ENCODE measurements around the gene NISCH.
A peak's percentile ranks its signal among the peaks of the same experiment; 100 is the strongest.

Gene NISCH

DNA sequence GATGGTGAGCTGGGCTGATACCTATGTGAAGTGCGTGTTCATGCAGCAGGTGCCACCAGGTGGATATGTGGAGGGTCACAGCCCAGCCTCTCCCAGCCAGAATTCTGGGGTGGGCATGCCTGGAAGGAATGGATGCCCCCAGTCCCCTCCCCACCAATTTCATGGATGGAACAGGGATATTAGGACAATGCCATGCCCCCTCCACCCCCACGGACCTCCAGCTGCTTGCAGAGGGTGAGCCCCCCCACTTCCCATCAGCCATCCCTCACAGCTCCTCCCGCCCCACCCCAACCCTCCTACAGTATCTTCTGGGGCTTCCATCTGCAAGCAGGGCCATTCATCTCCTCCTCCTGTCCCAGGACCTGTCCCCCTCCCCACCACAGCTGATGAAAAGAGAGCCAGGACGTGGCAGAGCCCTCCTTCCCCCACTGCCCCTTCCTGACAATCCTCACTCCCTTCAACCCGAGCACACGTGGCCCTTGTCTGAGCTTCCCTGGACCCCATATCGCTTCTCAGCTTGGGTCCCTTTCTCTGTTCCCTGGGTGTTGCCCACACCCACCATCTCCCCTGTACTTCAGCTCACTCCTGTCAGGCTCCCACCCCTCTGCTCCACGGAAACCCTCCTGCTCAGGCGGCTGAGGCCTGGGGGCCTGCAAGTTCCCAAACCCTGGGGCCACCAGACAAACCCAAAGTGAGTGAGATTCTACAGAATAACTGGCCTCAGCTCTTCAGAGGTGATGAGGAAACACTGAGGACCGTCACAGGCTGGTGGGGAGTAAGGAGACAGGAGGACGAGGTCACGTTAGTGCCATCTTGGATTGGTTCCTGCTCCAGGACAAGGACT is 7.7 kb upstream of the NISCH start:
- DNase-seq (ENCODE audit: low spot score): no peak

GRCh38 chr3:52450489-52451236 is 4.7 kb upstream of the NISCH start:
- DNase-seq (ENCODE audit: low spot score): no peak

GRCh38 chr3:52451237-52452083 is 3.9 kb upstream of the NISCH start:
- DNase-seq (ENCODE audit: low spot score): no peak

DNA sequence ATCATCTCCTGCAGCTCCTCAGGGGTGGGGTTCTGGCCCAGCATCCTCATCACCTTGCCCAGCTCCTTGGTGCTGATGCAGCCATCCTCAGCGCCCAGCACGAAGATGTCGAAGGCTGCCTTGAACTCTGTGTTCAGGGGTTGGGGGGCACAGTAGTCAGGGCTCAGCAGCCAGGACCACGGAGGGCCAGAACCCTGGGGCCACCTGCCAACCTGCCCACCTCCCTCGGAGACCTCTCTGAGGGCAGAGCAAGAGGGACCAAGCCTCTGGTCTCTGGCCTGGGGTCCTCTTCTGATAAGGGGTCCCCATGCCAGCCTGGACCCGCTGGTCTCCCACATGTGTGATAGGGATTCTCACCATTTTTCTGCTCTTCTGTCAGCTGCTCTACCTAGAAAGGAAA is 3.3 kb upstream of the NISCH start:
- no peak for DNase-seq (ENCODE audit: low spot score)

GRCh38 chr3:52452570-52453221 is 2.7 kb upstream of the NISCH start:
- no peak for DNase-seq (ENCODE audit: low spot score)

GRCh38 chr3:52453496-52454249 is 1.7 kb upstream of the NISCH start, which contains the start of gene TNNC1:
Gene TNNC1, minus strand, starts transcription at chr3:52454041. Its CDS starts 26 bp downstream, at chr3:52454015.
- no peak for DNase-seq (ENCODE audit: low spot score)

- DNase-seq (ENCODE audit: low spot score): no peak
These were observed 1.0 kb upstream of the NISCH start for GRCh38 chr3:52454250-52454937.

- DNase-seq (ENCODE audit: low spot score): no peak
These were observed 494 bp upstream of the NISCH start for GRCh38 chr3:52454938-52455282.

- no peak for DNase-seq (ENCODE audit: low spot score)
These were observed 880 bp downstream of the NISCH start for GRCh38 chr3:52456169-52456799.

DNA sequence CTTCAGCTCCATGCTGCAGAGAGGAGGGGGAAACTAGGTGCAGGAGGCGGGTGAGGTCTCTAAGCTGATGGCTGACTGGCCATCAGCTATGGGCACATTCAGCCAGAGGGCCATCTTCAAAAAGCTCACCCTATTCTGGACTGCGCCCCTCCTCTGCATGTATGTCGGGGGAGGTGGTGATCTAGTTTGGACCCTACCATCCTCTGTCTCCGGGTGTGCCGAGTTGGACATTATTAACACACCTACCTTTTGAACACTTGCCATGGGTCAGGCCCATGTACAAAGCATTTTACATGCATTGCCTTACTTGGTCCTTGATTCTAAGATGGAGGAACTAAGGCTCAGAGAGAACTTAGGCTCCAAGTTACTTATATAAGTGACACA is 1.4 kb downstream of the NISCH start:
- no peak for DNase-seq (ENCODE audit: low spot score)

DNA sequence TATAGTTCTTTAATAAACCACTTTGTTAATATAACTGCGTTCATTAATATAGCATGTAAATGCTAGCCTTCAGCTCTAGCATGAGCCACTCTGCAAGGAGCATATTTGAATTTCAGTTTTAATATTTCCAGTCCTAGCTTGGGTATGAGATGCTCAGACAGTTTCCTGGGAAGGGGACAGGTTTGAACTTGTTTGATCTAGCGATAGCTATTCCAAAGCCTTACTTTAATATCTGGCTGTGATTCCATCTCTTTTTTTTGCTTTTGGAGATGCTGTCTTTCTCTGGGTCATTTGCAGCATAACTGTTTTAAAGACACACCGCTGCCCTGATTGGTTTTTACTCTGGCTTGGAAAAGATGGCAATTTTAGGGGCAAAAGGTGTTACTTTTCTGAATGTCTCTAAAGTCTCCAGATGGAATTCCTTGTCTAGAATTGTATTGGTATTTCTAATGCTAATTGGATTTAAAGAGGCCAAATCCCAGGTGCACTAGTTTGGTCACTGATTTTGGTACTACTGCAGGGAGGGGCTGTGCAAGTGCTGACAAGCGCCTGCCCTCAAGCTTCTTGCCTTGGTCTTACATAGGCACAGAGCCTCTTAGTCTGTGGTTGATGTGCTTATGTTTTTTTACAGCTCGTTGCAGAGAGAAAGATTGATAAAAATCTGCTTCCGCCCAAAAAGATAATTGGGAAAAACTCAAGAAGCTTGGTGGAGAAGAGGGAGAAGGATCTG is 2.8 kb downstream of the NISCH start:
- no peak for DNase-seq (ENCODE audit: low spot score)

DNA sequence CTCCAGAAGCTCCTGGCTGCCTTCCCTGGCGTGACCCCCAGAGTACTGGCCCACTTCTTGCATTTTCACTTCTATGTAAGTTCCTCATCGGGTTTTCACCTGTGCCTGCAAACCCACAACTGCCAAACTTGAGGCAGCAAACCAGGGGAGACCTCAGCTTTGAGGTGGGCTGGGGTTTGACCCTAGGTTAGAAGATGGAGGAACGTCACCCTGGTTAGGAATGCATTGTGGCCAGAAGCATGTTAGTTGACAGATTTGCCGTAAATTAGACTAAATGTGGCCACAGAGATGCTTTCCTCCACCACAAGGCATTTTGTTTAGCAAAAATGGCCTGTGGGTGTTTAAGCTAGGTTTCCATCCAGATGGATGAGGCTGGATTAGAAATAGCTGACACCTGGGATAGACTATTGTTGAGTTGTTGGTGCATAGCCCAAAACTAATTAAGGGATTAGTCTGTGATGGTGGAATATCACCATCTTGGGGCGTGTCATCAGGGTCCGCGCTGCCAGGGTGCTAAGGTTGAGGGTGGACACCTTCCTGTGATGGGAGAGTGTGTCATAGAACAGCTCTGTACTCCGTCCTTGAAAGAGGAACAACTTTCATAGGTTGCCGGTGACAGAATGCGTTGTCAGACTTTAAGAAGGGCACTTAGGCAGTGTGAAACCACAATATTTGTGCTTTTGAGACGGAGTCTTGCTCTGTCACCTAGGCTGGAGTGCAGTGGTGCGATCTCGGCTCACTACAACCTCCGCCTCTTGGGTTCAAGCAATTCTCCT is 3.6 kb downstream of the NISCH start:
- DNase-seq (ENCODE audit: low spot score): no peak

GRCh38 chr3:52461874-52462273 is 6.5 kb downstream of the NISCH start:
- no peak for DNase-seq (ENCODE audit: low spot score)

DNA sequence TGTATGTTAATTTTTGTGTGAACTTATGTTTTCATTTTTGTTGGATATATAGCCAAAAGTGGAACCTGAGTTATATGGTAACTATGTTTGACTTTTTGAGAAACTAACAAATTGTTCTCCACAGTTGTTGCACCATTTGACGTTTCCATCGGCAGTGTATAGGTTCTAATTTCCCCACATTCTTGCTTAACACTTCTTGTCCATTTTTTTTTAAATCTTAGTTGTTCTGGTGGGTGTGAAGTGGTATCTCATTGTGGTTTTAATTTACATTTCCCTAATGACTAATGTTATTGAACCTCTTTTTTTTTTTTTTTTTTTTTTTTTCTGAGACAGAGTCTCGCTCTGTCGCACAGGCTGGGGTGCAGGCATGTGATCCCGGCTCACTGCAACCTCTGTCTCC is 8.0 kb downstream of the NISCH start:
- DNase-seq (ENCODE audit: low spot score): no peak

DNA sequence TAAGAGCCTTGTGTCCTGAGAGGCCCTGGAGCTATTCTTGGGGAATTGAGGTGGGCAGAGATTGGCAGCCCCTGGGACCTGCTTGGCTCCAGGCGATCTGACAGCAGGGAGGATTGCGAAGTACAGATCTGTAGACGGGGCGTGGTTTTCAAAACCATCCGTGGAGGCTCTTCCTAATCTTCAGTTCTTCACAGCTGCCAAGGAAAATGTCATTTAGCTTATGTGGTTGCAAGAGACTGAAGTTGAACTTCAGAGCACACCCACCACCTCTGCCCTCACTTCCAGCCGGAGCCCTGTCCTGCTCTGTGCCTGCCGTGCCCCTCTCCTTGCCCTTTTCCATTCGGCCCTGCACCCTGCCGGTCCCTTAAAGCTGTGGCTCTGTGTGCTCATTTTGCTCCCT is 12.9 kb downstream of the NISCH start:
- no peak for DNase-seq (ENCODE audit: low spot score)

- no peak for DNase-seq (ENCODE audit: low spot score)
These were observed 13.6 kb downstream of the NISCH start for GRCh38 chr3:52469001-52469400.

DNA sequence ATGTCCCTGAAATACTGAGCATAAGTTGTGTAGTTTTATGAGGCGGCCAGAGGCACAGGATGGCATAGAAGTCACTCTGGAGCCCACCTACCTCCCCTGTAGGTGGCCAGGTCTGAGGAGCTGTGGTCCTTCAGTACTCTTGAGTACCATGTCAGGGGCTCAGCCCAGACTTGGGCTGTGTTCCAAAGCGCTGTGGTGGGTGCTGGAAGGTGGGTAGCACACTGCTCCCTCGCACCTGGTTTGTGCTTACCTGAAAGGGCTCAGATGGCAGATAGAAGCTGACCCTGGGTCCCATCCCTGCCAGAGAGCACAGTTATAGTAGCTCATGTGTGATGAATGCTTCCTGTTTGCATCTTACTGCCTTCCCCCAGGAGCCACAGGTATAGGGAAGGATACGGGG is 15.5 kb downstream of the NISCH start:
- no peak for DNase-seq (ENCODE audit: low spot score)

- DNase-seq (ENCODE audit: low spot score): peak; percentile 14
These were observed 16.2 kb downstream of the NISCH start for GRCh38 chr3:52471371-52472238.
